GM21447 (cell line): Measurements from ENCODE around the gene SUSD1.

Source experiments
- ATAC-seq: cut with Tn5 transposase; IDR thresholded peaks from one replicate; pipeline ENCODE4 v1.9.1; 2021; ENCODE audit not compliant: unreplicated experiment

SUSD1 gene

GRCh38 chr9:112132356-112132755 lies 42.7 kb downstream of the SUSD1 start:
- no peak for ATAC-seq

DNA sequence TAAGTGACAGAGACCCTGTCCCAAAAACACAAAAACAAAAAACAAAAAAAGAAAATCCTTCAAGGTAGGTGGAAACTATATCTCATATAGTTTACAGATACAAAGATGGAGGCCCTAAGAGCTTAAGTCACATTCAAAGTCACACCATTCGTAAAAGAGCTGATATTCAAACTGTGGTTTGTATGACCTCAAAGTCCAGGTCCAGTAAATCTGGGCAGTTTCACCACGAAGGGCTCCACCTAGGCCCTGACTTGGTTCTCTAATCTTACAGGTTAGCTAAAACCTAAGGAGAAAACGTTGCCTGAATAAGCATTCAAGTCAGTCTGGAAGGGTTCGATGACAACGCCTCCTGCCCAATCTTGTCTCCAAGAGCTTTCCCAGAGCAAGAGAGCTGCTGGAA lies 44.1 kb downstream of the SUSD1 start:
- ATAC-seq, result no peak

- no peak for ATAC-seq
Measured at GRCh38 chr9:112130347-112130746, 44.8 kb downstream of the SUSD1 start.

- ATAC-seq, result no peak
Measured at GRCh38 chr9:112129246-112129645, 45.9 kb downstream of the SUSD1 start.

- peak; percentile 51 for ATAC-seq
Measured at GRCh38 chr9:112128399-112128798, 46.7 kb downstream of the SUSD1 start.

DNA sequence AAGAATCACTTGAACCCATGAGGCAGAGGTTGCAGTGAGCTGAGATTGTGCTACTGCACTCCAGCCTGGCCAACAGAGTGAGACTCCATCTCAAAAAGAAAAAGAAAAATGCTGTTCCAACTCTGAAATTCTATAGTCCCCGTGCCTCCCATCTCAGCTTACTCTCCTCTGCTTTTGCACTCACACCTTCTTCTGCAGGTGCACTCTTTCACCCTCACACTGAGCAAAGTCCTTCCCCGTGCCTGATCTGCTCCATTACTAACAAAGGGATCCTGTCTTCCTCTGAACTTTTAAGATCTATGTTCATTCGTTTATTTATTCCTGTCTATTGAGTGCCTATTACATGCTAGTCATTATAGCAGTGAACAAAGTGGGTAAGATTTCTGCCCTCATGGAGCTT lies 47.8 kb downstream of the SUSD1 start:
- ATAC-seq, result no peak

GRCh38 chr9:112125951-112126388 lies 49.1 kb downstream of the SUSD1 start:
- ATAC-seq, result no peak

DNA sequence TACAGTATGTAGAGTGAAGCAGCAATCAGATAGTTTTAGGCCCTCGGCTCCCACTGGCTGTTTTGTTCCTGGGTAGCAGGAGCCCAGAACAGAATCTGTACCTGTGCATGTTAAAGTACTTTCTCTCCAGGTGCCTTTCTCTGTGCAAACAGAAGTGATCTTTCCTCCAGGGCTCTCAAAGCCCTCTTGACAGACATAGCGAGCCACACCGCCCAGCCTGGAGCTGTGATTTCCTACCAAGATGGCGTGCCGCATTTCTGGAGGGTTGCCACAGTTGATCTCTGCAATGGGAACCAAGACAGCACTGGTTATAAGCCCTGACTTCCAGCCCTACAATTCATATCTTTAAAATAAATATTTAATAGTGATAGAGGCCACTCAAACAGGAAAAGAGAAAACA lies 50.9 kb downstream of the SUSD1 start:
- ATAC-seq, result no peak

DNA sequence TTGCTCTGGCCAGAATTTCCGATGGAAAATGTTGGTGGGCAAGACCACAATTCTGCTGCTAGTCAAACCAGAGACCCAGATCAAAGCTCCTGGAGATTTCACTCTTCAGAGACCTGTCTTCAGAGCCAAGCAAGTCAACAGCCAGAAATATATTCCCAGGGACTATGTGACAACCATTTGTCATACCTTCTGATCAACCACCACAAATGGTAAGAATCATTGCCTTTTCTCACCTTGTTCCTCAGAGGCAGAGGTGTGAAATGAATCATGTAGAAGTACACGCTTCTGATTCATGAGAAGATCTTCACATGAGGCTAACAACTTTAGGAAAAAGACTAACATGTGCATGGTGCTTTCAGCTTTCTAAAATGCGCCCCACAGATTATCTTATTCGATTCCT lies 53.5 kb downstream of the SUSD1 start:
- ATAC-seq, result no peak

DNA sequence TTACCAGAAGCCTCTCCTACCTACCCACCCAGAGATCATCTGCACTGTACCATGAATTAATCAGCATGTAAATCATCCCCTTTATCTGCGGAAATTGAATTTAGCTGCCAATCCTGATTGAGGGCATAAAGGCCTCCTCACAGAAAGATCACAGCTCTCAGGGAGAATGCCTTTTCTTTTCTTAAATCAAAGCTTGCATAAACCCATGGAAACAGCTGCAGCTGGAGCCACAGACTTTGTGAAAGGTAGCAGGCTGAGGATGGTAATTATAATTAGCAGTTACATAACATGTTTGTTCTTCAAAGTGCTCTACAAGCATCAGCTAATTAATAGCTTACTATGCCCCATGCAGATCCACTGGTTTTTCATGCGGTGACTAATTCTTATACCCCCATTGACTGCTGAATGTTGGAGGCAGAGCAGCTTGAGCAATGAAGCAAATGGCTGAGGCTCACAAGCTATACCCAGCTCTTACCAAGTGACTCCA lies 54.6 kb downstream of the SUSD1 start:
- ATAC-seq, result no peak

DNA sequence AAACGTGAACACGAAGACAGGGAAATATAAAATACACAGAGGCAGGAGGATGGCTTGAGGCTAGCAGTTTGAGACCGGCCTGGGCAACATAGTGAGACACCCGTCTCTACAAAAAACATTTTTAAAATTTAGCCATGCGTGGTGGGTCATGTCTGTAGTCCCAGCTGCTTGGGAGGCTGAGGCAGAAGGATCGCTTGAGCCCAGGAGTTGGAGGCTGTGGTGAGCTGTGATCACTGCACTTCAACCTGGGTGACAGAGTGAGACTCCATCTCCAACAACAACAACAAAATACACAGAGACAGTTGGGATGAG lies 55.1 kb downstream of the SUSD1 start:
- no peak for ATAC-seq

DNA sequence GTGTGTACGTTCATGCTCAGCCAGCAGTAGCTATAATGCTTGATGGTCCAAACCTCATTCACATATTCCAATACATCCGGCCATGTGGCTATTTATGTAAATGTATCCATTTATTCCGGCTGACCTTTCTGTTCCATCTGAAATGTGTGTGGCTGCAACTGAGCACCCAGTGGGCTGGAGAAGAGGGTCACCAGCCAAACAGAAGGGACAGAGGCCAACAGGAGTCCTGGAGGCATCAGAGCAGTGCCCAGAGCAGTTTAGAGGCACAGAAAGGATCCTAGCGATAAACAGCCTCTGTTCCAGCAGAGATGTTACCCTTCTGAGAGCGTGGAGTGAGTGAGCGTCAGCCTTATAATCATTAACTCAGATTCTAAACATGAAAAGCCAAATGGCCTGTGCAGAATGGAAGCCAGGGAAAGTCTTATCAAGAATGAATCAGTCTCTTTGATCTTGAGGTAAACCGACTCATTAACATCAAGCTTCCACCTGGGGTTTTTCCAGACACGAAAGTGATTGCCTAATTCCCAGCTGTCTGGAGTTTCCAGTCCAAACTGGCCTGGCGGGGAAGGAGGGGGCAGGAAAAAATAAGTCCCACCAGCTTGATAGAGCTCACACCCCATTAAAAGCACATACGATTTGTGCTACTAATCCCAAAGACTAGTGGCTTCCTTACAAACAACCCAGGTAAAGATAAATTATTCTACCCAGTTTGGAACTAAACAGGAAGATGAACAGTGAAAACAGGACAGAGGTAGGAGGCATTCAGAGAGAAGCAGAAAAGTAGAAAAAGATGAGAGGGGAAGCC lies 55.7 kb downstream of the SUSD1 start:
- ATAC-seq, result no peak

DNA sequence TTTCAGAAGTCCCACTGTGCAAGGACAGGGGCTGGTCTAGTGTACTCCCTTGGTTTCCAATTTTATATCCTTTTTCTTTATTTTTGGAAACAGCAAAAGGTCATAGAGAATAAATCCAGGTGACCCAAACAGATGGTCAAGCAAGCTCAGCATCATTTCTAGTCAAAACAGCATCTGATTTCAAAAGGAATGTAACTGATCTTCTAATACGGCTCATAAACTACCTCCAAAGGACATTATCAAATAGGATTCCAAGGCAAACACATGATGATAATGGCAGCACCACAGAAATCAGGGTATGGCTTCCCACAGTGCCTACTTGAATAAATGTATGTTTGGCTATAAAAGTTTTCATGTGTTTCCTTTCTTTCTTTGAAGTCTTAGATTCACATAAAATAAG lies 57.1 kb downstream of the SUSD1 start:
- ATAC-seq, result no peak

DNA sequence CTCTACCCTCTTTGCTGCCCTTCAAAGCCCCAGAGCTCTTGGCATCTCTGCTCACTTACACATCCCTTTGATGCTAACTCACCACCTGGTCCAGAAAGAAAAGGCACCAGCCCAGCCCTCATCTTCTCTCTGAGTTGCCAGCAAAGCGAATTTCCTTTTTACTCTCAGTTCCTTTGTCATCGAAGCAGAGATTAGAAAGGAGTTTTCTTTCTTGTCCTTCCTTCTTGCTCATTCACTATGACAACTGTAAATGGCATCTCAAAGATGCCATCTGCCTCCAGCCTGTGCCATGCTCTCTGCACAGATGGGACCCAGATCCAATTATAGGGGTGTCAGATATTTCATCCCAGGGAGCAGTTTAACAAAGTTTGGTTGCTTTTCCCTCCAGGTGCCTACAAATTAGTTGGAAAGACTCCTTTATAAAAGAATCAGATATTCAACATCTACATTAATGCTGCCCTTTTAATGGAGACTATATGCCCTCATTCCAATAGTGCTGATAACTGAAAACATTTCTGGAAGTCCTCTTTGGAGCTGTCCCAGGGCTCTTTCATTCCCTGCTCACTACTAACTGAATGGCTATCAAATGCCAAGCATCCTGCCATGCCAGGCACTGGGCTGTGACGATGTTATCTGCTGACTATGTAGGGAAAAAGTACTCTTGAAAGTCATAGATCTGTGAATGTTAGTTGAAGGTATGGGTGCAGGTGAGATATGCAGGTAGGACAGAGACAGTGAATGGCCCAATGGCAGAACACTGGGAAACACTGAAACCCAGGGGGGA lies 58.9 kb downstream of the SUSD1 start:
- no peak for ATAC-seq

DNA sequence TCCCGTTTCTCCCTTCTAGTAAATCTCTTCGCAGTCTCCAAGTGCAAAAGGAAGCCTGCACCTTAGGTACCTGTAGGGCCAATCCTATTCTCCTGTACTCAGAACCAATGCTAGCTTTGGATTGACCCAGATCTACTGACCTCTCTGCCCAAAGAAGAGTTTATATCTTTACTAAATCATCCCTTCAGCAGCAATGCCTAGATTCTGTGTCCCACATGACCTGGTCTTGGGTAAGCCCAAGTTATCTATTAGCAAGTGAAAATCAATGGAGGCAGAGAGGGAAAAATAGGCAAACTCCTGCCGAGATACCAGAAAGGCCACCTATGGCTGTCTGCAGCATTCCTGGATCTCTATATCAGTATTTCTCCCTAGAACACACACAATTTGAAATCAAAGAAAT lies 60.0 kb downstream of the SUSD1 start:
- no peak for ATAC-seq

- no peak for ATAC-seq
Measured at GRCh38 chr9:112112941-112113681, 62.0 kb downstream of the SUSD1 start.

DNA sequence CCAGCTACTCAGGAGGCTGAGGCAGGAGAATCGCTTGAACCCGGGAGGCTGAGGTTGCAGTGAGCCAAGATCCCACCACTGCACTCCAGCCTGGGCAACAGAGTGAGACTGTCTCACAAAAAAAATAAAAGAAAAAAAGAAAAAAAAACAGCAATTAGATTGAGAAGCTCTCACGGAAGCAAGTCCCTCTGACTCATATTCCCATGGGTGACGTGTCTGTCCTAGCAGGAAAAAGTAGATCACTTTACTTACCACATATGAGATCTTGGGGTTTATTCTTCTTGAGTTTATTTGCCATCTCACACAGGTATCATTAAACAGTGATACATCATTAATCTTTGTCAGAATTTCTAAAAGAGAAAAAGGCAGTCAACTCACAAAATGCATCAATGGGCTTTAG lies 62.6 kb downstream of the SUSD1 start:
- ATAC-seq, result no peak

- no peak for ATAC-seq
Measured at GRCh38 chr9:112111461-112111860, 63.6 kb downstream of the SUSD1 start.

- no peak for ATAC-seq
Measured at GRCh38 chr9:112110777-112111113, 64.4 kb downstream of the SUSD1 start.

DNA sequence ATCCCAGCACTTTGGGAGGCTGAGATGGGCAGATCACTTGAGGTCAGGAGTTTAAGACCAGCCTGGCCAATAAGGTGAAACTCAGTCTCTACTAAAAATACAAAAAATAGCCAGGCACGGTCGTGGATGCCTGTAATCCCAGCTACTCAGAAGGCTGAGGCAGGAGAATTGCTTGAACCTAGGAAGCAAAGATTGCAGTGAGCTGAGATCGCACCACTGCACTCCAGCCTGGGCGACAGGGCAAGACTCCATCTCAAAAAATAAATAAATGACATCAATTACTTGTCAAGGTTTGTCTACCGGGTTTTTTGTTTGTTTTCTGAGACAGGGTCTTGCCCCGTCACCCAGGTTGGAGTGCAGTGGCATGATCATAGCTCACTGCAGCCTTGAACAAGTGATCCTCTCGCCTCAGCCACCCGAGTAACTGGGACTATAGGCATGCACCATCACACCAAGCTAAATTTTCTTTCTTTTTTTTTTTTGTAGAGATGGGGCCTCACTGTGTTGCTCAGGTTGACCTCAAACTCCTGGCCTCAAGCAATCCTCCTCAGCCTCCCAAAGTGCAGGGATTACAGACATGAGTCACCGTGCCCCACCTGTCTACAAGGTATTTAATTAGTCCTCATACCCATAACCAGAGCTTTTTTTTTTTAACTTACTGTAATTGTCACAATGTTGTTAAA lies 64.9 kb downstream of the SUSD1 start:
- ATAC-seq, result no peak

DNA sequence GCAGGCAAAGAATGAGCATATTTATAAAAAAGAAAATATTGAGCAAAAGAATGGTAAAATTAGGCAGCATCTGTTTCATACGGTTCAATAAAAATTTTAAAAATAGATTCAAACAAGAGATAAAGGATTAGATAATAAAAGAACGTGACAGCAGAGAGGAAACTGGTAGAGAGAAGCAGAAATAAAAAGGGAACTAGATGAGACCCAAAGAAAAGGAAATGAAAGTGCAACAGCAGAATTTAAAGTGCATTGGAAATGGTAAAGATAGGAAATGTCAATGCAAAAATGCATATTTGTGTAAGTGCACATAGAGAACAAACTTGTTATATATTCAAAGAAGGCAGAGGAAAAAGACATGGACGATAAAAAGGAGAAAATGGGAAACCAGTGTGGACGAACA lies 70.2 kb downstream of the SUSD1 start:
- no peak for ATAC-seq
